Inflammatory macrophage treated with lipopolysaccharide for 4 hours (primary cell): ENCODE measurements around the gene TPM3.
"Not testable (repeated sequence)": the region's sequence is repeated elsewhere in the genome, so short reads cannot be mapped to it uniquely, and the experiment has no call there.

Experiments used
- DNase-seq: peaks from one replicate; pipeline ENCODE4 v3.0.0-alpha.2; 2020

The TPM3 gene

DNA sequence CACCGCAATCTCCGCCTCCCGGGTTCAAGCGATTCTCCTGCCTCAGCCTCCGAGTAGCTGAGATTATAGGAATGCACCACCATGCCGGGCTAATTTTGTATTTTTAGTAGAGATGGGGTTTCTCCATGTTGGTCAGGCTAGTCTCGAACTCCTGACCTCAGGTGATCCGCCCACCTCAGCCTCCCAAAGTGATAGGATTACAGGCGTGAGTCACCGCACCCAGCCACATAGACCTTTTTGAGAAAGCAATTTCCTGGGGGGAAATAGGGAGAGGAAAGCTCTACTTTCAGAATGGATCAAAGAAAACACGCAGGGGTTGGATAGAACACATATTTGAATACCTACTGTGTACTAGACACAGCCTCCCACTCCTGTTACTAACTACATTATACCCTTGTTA, 13.9 kb upstream of the TPM3 start:
- not testable (repeated sequence) for DNase-seq

DNA sequence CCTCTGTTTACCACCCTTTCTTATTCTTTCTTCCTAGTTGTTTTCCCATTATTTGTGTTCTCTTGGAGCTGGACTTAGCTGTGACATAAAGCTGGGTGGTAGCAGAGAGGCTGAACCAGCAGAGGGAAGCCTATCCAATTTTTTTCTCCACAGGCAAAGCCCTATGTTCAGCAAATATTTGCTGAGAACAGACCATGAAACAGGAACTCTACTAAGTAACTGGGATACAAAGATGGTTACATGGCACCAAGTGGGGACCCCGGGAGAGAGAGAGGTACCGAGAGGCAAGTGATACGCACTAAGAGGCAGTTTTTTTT, 7.6 kb upstream of the TPM3 start:
- DNase-seq, result no peak

DNA sequence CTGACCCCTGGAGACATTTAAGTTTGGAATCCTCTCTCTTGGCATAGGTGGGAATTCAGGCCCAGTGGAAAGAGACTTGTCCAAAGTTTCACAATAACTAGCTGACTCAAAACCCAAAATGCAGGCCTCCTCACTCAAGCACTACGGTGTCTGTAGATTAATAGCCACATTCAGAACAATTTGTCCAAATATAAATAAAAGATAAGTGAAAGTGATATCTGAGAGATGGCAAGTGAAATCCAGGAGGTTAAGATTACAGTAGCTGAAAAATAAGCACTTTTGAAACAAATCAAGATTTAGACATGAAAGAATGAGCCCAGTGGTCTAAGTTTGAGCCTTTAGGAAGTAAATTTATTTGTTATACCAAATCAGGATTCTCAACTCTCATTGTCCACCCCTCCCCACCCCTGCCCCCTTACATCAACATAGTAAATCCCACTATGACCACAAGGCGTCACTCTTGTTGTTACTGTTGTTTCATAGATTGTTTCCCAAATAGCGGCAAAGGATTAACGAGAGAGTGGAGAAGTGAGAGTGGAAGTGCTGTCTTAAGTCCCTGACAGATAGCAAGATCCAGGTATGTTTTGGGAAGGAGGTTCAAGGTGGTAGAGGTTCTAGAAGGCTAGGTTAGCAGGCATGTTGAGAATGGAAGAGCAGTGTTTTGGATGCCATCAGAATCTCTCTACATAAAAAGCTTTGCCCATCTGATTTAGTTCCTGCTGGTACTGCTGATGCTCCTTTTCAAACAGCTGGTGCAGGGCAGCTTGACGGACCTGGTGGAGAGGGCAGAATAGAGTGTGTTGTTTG, 7.1 kb upstream of the TPM3 start:
- DNase-seq, result peak; percentile 66

DNA sequence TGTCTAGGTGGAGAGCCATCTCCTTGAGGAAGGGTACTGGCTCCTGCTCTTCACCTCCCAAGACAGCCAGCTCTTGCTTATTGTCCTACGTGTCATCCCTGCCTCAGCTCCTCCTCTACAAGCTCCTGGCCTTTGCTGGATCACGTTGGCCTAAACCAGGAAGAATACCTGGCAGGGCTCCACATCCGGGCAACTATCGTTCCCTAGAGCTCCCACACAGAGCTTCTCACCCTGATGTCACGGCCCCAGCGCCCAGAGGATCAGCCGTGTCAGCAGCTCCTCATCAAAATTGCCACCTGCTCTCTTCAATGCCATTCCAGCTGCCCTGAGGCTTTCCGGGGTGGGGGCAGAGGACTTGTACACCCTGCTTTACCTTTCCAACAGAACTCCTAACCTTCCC, 1.9 kb upstream of the TPM3 start:
- no peak for DNase-seq

DNA sequence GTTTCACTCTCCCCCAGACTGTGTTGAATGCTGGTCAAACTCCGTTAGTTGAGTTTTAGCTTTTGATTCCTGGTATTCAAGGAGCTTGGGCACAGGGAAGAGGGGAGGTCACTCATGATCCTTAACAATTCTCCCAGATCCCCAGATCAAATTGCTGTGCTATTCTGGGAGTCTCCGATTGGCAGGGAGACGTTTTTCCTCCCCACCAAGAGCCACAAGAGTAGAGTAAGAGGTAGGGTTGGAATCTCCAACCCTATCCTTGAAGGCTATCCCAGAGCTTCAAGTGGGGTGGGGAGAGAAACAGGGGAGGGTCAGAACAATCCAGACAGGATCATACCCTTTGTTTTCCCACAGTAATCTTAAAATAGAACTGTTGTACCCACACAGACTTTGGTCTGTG, 576 bp upstream of the TPM3 start:
- DNase-seq, result no peak

DNA sequence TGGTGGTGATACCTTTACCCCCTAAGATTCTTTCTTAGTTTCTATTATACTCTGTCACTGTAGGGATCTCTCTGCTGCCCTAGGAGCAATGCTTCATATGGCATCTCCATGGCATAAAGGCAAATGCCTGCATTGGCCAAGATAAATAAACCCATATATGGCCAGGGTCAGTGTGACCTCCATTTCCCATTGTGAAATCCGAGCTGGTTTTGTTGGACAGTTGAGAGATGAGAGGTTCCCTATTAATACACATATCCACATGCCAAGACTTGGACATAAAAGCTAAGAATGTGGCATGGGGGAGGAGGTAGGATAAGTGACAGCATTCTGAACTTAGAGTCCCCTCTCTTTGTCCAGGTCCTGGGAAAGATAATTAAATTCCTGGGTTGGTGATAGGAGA, 1.4 kb downstream of the TPM3 start:
- no peak for DNase-seq

DNA sequence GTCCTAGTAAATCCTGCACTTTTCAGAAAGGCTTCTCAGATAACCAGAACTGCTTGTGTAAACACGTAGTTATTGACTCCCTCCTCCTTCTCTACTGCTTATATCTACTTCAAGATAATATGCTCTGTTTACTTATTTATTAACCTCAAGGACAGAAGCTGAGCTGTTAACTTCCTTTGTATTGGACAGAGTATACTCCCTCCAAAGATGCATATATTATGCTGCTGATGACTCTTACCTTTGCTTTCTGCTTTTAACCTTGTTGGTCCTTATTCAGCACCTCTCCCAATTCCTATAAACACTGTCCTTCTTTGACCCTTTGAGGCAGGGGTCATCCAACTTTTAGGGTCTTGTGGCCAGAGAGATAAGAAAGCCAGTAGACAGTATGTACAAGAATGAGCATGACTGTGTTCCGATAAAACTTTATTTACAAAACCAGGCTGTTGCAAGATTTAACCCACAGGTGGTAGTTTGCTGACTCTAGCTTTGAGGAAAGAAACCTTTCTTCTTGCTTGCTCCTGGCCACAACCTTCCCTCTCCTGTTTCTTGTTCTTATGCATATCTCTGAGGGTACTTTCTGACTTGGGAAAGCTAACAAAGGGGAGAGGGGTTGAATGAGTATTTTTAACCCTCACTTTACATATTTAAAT, 4.9 kb downstream of the TPM3 start:
- DNase-seq, result no peak

DNA sequence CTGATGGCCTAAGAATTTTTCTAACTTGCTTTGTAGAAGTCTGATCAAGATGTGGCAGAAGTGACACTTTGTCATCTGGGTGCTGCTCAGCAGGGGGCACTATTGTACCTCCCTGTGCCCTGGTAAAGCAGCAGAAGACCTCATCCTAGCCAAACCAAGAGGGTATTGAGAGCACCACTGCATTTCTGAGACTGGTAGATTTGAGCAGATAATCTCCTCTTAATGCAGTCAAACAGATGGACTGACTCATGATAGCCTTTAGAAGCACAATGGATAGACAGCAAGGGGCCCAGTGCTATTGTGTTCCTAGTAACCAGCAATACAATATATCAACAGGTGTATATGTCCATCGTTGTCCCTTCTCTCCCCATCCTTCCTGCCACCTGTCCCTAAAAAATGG, 5.7 kb downstream of the TPM3 start:
- peak; percentile 75 for DNase-seq

DNA sequence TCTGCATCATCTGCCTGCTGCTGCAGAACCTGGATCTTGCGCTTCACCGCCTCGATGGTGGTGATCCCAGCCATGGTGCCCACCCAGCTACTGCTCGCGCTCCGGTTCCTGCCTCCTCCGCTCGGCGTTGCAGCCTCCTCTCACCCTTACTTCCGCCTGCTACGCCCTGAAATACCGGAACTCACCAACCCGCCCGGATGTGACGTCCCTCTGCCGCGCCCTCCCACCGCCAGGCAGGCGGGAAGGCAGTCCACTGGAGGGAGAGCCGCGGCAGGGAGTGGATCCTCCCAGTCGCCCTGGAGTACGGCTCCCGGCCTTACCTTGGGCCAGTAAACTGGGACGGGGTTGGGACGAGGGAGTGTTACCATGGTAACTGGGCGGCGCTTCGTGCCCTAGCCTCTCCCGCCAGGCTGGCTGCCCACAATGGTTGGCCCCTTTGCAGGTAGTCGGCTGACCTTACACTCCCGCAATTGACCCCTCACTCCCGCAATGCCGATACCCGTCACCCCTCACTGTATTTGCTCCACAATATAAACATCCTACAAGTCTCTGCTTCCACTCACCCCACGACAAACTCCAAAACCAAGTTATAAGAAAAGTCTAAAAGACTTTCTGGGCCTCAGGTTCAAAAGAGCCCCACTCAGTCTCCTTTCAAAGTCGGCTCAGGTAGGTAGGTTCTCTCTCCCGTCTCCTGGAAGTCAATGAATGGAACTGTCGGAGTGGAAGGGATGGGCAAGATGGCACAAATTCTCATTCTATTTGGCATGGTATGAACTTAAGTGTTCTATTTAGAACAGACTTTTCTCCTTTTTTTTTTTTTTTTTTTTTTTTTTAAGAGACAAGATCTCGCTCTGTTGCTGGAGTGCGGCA, 8.6 kb downstream of the TPM3 start:
- peak; percentile 97 for DNase-seq

DNA sequence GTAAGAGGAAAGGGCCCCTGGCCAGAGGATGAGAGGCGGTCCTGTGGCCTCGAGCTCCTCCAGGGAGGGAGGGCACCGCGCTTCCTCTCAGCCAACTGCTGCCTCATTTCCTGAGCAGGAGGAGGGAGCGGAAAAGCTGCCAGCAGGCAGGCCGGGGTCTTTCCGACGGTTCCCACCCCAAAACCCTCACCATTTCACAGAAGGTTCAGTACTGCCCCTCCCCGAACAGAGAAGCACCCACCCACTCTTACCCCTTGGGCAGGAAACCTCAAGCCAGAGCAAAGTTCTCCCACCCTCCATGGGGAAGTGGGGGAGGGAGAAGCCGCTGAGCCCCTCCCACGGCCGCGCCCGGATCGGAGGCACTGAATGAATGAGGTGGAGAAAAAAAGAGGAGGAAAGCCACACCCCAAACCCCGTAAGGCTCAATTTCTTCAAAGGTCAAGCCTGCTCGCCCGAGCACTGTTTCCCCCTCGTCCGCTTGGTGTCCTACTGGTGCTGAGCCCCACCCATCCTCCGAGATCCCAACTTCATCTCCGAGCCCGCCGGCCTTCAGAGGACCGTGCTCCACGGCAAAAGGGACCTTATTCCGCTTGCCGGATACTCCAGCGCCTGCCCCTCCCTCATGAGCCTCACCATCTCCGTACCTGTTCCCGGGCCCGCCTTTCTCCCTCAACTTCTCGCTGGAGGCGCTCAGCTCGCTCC, 9.4 kb downstream of the TPM3 start:
- DNase-seq, result peak; percentile 96

DNA sequence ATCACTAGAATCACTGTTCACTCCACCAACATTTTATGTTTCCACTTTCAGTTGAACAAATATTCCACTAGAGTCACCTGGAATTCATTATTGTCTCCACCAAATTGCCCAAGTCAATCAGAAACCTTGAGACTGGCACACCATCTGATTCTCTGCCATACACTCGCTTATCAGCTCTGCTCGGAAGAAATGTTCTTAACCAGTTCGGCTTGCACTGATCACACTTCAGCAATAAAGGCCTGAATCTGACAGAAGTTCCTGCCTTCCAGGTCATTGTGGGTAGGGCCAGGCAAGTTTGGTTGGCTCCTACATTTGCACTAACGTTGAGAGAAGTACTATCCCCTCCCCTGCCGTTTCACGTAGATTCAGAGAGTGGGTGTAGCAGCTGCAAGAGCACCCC, 10.0 kb downstream of the TPM3 start:
- DNase-seq, result no peak

DNA sequence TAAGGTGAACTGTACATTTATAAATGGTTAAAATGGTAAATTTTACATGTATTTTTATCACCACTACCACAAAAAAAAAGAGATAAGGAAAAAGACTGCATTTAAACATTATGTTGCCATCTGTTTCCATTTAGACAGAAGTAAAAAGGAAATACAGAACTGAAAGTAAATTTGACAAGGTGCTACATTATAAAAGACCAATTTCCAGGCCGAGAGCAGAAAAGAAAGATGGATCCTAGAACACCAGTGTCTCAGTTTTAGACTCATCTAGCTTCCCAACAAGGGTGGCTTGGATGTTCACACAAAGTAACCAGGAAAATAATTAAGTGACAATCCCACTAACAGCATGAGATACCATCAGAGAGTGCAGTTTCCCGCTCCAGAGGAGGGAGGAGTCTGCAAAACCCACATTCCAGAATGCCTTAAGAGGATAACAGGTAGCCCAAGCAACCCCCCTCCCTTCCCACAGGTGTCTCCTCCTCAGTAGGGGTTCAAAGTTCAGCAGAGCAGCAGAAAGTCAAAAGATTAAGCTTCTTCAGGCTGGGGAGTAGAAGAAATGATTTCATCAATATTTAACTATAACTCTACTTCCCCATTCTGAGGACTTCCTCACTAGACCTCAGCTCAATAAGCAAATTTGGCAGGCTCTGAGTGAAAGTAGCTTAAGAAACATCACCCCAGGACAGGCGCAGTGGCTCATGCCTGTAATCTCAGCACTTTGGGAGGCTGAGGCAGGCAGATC, 11.8 kb downstream of the TPM3 start:
- peak; percentile 92 for DNase-seq

DNA sequence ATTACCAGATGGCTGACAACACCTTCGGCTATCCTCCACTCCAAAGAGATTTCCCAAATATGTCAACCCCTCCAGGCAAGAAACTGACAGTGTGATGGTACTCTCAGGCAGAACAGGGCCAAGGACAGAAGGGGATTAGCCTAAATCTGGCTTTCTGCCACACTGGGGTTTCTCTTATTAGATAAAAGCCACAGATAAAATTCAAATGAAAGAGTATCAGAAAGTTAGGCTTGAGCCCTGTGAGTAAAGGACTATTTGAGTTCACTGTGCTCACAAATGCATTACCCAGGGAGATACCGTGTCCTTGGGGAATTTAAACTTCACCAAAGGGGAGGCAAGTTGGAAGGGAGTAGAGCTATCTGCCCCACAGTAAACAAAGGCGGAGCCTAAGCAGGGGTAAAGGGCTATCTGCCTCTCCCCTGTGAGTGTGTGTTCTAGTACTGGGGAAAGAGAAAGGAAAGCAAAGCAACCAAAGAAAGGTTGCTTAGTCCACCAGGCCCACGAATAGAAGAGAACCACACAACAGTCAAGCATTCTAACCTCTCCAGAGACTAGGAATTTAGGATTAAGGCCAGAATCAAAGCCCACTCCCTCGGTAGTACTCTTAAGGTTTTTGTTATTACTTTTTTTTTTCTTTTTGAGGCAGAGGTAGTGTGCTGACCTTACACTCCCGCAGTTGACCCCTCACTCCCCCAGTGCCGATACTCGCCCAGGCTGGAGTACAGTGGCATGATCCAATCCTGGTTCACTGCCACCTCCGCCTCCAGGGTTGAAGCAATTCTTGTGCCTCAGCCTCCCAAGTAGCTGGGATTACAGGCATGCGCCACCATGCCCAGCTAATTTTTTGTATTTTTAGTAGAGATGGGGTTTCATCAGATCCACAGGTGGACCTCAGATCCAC, 12.7 kb downstream of the TPM3 start:
- no peak for DNase-seq

DNA sequence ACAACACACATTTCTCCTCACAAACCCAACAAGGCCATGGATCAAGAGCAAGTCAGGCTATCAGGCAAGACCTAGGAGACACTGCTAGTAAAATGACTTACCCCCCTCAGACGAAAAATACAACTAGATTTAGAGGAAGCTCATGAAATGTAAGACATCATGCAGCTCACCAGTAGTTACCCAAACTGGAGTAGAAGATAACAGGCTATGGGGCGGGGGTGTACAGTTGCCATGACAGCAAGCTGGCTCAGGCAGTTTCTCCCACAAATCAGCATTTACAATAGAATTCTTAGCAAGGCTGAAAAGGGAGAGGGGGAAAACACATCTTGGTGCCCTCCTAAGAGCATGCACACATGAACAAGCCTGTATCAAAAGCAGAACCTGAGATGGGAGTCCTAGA, 13.9 kb downstream of the TPM3 start:
- DNase-seq, result peak; percentile 52

DNA sequence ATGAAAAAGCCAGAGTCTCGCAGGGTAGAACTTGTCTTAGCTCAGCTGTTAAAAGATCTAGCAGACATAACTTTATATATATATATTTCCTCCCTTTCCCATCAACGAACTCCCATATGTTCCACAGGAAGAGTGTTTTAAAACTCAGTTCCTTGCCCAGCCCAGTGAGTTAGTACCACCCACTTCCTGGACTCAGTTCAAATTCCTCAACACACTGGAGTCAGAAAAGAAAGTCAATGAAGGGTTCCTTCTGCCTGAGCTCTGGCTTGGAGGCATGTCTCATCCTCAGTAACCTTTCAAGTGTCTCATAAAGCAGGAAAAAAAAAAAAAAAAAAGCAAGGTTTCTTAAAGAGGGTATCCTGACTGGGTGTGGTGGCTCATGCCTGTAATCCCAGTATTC, 15.6 kb downstream of the TPM3 start:
- peak; percentile 61 for DNase-seq

DNA sequence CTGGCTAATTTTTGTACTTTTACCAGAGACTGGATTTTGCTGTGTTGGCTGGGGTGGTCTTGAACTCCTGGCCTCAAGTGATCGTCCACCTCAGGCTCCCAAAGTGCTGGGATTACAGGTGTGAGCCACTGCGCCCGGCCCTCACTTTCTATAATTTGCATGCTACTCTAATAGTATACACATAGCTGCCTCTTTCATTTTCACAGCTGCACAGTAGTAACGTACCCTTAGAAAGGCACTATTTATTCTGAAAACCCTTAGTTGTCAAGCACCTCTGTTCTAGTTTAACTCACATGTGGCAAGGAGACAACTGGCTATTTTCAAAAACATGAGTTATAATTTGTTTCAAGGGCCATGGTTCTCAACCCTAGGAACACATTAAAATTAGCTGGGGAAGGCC, 17.2 kb downstream of the TPM3 start:
- no peak for DNase-seq

DNA sequence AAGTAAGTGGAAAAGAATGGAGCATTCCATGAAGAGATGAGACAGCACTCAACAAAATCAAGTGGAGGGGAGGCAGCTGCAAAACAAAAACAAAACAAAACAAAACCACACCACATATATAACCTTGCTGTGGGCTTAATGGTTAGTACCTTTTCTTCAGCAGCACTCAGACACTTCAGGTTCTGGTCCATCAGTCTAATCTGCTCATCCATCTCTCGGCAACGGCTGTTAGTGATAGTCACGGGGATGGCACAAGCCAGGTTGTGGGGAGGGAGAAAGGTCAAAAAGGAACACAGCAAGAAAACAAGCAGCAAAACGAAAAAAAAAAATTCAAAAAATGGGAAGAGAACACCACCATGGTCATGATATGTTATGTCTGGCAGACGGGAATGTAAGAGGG, 20.0 kb downstream of the TPM3 start:
- no peak for DNase-seq

DNA sequence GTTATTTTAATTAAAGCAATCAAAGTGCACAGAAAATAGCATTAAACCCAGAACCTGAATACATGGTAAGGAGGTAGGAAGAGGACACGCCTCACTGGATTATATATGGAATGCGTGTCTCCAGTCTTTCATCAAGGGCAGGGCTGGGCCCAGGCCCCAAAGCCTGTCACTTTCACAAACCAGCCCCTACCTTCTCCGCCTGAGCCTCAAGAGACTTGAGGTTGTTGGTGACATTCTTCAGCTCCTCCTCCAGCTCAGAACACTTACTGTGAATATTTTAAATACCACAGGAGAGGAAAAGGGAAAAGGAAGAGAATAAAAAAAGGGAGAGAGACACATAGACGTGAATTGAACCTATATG, 20.7 kb downstream of the TPM3 start:
- no peak for DNase-seq

DNA sequence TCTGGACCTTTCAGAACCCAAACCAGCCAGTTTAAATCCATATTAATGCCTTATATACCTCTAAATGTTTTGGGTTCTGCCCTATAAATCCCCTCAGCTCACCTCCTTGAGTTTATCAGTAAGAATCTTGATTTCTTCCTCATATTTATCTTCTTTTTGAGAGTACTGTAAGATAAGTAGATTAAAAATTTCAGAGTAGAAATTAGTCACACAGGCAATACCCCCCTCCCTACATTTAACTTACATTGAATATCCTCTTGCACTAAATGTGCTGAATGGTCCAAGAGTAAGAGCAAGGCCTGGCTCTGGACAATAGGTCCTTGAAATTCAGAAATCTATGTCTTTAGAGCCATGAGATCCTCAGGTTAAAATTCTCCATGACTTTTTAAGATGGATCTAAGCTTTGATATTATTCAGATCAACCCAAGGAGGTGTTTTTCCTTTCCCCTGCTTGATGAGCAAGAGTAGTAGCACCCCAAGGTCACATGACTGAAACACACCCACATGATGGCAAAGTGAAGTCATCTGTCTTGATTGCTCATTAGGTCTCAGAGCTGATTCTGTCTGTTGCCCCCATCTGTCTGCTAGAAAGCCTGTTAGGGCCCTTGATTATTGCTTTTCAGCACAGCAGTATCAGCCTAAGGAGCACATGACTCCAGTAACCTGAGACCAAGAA, 21.2 kb downstream of the TPM3 start:
- DNase-seq, result peak; percentile 76

DNA sequence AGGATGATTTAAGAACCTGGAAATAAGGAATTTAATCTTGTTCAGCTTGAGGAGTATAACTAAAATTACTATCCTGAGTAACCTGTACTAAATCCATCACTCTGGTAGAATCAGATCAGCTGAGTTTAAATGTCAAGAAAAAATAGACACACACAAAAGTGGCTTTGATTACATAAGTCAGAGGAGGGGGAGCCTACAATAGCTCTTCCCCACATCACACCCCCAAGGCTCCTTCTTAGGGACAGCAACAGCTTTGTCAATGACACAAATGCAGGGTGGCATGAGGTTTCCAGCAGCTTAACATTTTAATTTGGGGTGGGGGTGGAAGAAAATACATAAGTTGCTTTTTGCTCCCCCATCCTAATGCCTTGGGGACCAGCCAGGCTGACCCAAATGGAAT, 24.4 kb downstream of the TPM3 start:
- no peak for DNase-seq

DNA sequence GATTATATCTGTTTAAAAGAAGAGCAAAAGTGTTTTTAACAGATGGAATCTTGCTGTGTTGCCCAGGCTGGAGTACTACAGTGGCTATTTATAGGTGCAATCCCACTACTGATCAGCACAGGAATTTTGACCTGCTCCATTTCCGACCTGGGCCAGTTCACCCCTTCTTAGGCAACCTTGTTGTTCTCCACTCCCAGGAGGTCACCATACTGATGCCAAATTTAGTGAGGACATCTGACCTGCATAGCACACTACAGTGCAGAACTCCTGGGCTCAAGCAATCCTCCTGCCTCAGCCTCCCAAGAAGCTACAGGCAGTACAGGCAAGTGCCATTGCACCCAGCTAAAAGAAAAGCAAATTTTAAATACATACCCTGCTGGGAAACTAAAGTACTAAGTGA, 25.7 kb downstream of the TPM3 start:
- no peak for DNase-seq
